ENCODE results near the gene ANKRD65.
"Not testable (repeated sequence)": the region's sequence is repeated elsewhere in the genome, so short reads cannot be mapped to it uniquely, and the experiment has no call there.

The ANKRD65 gene

DNA sequence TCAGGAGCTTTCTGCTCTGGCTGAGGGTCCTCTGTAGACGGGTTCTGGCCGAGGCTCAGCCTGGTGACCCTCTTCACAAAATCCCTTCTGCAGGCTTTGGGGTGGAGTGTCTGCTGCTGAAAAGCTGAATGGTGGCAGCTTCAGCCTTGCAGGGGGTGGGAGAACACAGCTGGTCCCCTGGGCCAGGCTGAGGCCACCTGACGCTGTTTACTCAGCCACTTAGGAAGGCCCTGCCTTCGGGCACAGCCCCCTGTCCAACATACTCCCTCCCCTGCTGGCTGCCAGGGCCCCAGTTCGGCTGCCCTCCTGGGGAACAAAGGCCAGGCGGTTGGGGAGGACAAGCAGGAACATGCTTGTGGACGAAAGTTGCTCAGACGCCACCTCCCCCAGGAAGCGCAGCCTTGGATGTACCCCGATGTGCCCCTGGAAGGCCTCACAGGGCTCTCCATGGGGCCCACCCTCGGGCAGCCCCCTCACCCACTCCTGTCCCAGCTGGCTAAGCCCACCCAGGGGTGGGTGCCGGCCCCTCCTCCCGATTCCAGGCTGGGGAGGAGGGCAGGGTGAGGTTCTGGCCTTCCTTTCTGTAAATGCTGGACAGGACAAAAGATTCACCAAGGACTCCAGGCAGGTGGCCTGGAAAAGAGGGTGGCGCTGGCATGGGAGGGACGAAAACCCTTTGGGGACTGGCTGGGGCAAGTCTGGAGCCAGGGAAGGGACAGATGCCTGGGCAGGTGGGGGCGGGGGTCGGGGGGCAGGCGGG lies at the start of gene ANKRD65:
TSS of gene ANKRD65 (minus strand) at position 130 of the 760 bp plus-strand sequence. CDS start 271 bp downstream, outside the sequence.
- no peak for DNase-seq

- not testable (repeated sequence) for DNase-seq
Observed at GRCh38 chr1:1468196-1468985, 47.3 kb upstream of the ANKRD65 start.

DNA sequence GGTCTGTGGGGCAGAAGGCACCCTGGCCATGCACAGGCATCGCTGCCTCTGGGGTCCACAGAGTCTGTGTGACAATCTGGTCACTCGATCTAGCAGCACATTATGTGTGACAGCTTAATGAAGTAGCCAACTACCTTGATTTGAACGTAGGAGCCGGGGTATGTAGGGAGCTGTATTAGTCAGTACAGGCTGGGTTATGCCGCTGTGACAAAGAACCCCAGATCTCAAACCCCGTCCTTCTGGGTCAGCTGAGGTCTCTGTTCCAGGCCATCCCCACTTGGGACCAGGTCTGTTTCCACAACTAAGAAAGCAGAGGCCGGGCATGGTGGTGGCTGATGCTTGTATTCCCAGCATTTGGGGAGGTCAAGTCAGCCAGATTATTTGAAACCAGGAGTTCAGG lies 42.2 kb upstream of the ANKRD65 start:
- no peak for DNase-seq

DNA sequence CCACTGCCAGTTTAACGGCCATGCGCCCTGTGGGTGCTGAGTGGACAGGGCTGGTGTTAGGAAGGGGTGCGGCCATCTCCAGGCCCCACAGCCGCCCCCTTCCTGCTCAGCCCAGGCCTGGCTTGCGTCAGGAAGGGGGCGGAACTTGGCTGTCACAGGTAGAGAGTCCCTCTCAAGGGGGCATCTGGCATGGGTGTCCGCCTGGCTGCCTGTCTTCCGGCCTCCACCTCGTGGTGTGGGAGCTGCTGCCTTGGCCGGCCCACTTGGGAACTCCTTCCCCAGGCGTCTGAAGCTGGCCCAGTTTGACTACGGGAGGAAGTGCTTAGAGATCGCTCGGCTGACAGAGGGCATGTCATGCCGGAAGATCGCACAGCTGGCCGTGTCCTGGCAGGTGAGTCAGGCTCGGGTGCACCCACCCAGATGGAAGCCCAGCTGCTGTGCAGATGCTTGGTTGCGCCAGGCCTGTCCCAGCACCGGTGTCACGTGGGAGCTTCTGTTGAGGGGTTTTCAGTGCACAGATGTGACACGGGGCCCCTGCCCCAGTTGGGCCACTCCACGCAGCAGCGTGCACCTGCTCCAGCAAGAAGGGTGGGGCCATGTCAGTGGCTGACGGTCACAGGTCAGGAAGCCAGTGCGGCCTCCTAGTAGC lies 41.4 kb upstream of the ANKRD65 start:
- no peak for DNase-seq

GRCh38 chr1:1461721-1462317 lies 40.7 kb upstream of the ANKRD65 start:
- DNase-seq = no peak

DNA sequence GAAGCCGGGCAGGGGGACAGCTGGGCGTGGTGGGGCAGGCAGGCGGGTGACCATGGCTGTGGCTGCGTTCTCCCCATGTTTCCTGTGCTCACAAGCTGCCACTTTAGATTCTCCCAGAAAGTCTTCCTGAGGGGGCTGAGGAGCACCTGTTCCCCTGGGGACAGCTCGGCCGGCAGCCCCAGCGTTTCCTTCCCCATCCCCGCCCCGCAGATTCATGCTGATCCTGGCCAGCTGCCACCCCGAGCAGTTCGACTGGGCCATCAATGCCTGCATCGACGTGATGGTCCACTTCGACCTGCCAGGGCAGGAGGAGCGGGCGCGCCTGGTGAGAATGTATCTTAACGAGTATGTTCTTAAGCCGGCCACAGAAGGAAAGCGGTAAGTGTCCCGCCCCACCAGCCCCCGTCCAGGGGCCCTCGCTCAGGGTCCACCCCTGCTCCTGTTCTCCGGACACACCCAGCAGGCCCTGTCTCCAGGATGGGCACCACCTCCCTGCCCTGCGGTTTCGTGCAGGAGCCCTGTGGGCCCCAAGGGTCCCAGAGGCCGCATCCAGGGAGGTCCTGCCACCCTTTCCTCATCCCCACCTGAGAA lies 39.6 kb upstream of the ANKRD65 start:
- DNase-seq = no peak

DNA sequence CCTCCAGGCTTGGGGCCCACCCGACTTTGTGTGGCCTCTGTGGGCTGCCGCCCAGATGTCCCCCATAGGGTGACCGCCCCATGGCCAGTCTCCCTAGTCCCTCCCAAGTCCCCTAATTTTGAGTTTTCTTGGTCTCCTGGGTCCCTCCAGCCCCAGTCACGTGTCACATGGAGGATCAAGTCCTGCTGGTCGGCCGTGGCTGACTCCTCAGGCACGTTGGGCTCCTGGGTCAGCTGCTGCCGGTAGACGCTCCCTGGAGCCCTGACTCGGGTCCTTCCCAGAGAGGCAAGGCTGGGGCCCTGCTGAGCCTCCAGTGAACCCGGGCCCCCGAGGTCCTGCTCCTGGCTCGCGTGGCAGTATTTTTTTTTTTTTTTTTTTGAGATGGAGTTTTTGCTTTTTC lies 38.6 kb upstream of the ANKRD65 start:
- not testable (repeated sequence) for DNase-seq

DNA sequence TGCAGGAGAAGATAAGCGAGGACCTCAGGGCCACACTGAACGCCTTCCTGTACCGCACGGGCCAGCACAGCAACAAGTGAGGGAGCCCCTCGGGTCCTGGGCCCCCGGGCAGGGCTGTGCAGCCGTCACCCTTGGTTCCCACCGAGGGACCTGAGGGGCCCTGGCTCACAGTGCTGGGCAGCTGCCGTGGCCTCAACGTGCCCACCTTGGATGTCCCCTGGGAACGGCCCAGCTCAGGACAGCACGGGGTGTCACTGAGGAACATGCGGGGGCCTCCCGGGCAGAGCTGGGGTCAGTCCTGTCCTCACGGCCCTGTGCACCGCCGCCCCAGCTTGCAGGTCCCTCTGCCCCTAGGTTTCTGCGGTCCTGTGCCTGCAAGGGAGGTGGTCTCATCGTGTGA lies 38.1 kb upstream of the ANKRD65 start:
- not testable (repeated sequence) for DNase-seq

DNA sequence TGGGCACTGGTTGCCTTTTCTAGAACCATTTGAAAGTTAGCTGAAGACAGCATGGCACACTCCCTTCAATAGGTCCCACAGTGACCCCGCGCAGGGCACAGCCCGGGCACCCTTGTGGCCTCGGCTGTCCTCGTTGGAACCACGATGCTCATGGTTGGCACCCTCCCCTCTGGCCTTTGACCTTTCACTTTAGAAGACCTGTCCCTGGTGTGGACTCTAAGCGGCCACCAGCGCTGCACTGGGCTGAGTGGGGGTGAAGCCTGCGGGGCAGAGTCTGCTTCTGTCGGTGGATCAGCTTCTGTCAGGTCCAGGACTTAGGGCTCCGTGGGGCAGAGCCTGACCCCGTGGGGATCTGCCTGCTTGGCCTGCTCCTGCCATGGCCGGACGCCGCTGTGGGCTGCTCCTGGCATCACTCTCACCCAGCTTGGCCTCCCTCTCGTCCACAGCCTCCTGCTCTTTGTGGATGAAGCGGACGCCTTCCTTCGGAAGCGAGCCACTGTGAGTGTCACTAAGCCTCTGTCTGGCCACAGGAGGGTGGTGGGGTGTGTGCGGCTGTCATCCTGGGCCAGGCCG lies 35.7 kb upstream of the ANKRD65 start:
- not testable (repeated sequence) for DNase-seq

GRCh38 chr1:1455934-1456333 lies 34.9 kb upstream of the ANKRD65 start:
- not testable (repeated sequence) for DNase-seq

DNA sequence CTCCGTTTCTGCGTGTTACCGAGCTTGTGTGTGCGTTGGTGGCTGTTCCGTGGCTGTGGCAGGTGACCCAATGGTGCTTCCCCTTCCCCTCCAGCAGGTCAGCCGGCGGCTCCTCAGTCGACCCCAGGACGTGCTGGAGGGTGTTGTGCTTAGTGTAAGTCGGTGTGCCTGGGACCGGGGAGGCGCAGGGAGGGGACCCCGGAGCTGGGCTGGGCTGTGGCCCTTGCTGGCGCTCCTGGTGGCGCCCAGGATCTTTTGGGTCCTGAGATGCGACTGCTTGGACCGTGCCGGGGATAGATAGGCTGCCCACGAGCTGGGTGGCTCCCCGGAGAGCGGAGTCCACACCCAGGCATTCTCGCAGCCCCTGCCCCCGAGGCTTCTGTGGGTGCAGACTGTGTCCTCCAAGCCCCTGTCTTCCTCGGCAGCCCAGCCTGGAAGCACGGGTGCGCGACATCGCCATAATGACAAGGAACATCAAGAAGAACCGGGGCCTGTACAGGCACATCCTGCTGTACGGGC lies 34.3 kb upstream of the ANKRD65 start:
- DNase-seq = no peak

DNA sequence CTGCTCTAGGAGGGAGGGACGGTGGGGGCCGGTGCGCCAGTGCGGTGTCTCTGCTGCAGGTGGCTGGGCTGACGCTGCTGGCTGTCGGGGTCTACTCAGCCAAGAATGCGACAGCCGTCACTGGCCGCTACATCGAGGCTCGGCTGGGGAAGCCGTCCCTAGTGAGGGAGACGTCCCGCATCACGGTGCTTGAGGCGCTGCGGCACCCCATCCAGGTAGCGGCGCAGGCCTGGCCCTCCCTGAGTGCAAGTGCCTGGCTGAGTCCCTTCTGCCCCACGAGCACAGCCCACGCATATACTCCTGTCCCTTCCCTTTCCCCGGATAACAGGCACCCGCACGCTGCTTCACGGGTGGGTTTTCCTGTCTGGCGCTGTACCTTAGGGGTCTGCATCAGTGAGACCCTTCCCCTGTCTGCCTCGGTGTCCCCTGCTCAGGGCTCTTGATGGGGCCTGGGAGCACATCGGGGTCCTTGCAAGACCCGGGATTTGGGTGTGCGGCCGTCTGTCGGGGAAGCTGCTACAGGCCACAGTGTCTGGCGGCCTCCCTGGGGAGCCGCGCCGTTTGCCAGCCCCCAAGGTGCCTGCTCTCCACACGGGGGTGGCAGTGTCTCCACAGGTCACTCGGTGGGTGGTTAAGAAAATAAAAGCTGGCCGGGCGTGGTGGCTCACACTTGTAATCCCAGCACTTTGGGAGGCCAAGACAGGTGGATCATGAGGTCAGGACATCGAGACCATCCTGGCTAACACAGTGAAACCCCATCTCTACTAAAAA lies 33.4 kb upstream of the ANKRD65 start:
- DNase-seq = not testable (repeated sequence)

GRCh38 chr1:1452882-1453281 lies 31.8 kb upstream of the ANKRD65 start:
- no peak for DNase-seq

- DNase-seq = not testable (repeated sequence)
Observed at GRCh38 chr1:1452365-1452739, 31.3 kb upstream of the ANKRD65 start.

DNA sequence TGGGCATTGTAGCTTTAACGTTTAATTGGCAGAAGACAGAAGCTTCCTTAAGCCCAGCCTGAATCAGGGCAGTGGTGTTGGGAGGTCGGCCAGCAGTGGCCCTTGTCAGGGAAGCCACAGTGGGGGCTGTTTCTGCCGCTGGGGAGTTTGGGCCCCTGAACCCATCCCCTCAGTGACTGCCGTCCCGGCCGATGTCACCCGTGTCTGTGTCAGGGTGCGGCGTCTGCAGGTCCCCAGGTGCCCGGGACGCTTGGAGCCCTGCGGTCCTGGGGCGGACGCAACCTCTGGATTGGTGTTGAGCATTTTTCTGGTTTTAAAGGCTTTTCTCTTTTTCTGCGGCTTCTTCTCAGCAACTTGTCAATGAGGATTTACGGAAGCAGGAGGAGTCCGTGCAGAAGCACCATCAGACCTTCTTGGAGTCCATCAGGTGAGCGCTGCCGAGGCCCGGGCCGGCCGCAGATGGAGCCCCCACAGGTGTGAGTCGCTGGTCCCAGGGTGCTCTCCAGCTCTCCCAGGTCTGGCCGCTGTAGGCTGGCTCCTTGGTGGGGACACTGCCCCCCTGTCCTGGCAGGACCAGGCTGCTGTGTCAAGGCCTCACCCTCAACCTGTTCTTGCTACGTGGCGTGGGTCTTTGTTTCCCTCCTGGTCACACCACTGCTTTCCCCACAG lies 30.8 kb upstream of the ANKRD65 start:
- no peak for DNase-seq

DNA sequence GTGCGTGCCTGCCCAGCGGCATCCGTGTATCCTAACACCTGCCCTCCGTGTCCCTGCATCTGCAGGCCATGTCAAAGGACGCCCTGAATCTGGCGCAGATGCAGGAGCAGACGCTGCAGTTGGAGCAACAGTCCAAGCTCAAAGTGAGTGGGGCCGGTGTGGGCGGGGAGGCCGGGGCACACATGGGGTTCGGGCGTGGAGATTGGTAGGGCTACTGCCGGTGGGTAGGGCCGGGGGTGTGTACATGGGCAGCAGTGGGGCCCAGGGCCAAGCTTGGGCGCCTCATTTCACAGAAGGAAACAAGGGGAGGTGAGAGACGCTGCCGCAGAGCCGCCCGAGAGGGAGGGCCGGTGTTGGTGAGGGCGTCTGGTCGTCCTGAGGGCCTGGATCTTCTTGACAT lies 29.5 kb upstream of the ANKRD65 start:
- not testable (repeated sequence) for DNase-seq

DNA sequence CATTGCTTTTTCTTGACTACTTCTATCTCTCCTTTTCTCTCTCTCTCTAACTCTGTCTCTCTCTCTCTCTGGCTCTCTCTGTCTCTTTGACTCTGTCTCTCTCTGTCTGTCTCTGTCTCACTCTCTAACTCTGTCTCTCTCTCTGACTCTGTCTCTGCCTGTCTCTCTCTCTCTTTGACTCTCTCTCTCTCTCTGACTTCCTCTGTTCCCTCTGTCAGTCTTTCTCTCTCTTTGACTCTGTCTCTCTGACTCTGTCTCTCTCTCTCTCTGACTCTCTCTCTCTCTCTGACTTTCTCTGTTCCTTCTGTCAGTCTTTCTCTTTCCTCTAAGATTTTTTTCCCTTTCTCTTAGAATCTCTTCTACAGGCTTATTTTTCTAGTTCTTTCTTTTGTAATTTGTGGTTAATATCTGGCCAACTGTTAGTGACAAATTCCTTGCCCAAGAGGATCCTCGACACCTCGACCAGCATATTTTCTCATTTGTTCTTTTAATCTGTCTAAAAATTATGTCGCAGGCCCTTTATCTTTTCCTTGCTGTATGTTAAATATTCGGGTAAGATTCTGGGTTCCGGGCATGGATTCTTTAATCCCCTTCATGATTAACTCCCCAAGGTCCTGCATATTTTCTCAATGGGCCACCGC lies 28.1 kb upstream of the ANKRD65 start, which contains the start of gene ATAD3C:
TSS of gene ATAD3C (plus strand) at position 591 of the 641 bp plus-strand sequence. CDS start 995 bp downstream, outside the sequence.
- DNase-seq = no peak

- DNase-seq = not testable (repeated sequence)
Observed at GRCh38 chr1:1446631-1447030, 25.6 kb upstream of the ANKRD65 start.

DNA sequence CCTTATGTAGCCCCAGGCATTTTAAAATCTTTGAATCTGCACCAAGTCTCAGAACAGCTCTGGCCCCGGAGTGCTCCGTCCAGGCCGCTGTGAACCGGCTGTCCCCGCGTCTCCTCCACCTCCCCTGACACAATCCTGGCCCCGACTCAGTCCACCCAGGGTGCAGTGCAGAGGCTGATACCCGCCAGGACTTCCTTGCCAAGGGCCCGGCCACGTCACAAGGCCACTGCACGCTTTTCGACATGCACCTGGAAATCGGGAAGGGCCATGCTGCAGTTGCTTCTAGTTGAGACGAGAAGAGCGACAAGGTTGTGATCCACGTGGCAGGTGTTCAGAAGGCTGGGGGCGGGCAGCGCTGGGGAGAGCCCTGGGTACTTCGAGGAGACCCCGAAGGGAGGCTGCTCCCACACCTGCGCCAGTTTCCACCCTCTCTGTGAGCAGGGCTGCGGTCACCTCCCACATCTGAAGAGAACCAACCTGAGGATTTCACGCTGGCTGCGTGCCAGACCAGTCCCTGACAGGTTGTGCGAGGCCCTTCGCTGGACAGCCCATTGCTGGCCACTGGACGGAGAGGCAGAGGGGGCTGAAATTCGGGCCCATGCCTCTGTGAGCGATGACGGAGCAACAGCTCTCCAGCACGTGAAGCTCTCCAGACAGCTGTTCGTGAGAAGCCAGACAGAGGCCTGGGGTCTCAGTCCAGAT lies 21.1 kb upstream of the ANKRD65 start:
- no peak for DNase-seq

All from stimulated activated CD4-positive, alpha-beta T cell treated with anti-CD3 and anti-CD28 coated beads, Interleukin-1b, Interleukin-23, amount 100 ng/mL, for 48 hours (primary cell).